GM21737 (cell line): ENCODE data around the gene CLIC1.

Experiments
- ATAC-seq: cut with Tn5 transposase; IDR thresholded peaks from one replicate; pipeline ENCODE4 v1.9.1; 2021; ENCODE audit warnings: mild to moderate bottlenecking, moderate library complexity; ENCODE audit not compliant: unreplicated experiment

The CLIC1 gene

DNA sequence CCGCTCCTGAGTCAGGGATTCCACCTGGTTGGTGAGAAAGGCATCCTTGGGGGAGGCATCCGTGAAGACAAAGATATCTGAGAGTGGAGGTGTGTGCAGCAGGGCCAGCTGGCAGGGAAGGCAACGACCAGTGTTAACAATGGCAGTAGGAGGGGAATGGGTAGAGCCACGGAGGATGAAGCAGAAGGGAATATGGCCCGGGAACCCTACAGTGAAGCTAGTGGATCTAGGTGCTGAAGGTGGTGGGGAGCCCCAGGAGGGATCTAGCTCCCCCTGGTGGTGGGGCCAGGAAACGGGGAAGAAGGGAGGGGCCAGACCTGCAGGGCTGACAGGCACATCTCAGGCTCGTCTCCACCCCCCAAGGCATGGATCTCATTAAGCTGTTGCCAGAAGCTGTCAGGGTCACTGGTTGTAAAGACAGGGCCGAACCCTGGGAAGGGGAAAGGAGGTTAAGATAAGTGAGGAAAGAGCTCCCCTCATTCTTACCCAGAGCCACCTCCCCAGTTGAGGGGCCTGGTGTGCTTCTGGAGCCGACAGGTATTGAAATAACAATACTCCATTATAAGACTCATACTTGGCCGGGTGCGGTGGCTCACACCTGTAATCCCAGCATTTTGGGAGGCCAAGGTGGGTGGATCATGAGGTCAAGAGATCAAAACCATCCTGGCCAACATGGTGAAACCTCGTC, 33.5 kb upstream of the CLIC1 start:
- ATAC-seq = no peak

DNA sequence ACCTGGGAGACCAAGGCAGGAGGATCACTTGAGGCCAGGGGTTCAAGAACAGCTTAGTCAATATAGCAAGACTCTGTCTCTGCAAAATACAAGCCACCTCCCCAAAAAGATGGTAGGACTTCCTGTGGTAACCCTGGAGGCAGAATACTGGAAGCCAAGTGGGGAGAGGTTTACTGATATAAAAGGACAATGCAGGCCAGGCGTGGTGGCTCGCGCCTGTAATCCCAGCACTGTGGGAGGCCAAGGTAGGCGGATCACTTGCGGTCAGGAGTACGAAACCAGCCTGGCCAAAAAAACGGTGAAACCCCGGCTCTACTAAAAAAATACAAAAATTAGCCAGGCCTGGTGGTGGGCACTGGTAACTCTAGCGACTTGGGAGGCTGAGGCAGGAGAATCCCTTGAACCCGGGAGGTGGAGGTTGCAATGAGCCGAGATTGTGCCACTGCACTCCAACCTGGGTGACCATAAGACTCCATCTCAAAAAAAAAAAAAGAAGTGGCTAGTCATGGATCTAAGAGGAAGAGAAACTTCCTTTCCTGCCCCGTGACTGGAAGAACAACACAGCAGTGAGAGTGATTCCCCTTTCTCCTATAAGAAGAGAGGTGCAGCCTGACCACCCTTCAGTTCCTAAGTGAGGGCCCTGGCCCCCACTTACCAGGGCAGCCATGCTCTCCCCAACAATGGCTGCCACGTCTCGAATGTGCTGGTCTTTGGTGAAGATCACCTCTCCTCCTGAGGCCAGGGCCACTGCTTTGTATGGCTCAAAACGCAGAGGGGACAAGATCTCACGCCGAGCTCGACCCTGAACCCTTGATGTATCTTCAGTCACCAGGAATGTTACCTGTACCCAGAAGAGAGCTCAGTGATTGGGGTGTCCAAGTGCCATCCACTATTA, 32.3 kb upstream of the CLIC1 start:
- no peak for ATAC-seq

DNA sequence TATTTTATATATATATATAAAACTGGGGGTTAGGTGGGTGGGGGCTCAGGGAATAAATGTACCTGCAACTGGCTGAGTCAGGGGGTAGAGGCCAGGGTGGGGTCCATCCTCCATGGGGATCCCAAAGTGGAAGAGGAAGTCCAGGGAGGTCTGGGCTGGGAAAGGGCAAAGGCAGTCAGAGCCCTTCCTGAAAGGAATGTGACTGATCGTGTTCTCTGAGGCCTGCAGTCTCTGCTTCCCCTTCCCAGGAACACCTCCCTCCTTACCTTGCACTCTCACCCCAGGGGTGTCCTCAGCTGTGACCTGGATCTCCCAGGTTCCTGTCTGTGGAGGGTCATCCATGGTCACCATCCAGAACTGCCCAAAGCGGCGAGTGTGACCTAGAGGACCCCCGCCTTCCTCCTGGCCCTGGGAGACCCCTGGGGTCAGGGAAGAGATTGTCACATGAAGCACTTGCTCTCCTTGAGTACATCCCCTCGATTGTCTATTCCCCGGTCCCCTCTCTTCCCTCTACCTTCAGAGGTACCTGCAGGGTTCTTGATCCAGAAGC, 30.8 kb upstream of the CLIC1 start:
- no peak for ATAC-seq

DNA sequence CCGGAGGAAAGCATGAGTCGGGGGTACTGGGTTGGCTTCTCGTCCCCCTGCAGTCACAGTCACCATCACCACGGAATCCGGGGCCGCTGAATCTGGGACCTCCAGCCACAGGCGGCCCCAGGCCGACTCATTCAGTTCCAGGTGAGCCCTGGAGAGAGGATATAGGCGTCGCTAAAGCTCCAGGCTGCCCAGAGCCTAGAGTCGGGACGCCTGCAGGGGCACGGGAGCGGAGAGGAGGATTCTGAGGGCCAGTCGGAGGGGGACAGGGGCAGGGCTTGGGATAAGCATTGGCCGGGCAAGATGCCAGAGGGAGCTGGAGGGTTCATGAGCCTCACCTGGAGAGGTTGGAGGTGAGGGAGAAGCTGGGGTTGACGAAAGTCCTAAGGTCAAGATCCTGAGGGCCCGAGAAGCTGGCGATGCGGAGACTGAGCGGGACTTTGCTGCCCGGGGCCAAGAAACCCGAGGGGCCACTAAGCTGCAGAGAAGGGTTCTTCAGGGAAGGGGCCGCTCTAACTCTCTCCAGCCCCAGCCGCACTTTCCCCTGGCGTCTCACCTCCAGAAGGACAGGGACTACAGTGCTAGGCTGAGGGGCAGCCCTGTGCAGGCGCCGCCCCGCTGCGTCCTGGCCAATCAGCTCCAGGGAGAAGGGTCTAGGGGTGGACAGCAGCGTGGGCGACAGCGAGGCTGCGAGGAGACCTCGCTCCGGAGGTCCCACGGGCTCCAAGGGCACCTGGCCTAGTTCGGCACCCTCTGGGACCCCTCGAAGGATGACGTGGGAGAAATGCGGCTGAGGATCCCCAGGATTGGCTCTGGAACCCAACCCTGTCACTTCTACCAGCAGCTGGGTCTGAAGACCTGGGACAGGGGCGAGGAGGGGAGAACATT, 29.8 kb upstream of the CLIC1 start:
- ATAC-seq = no peak

DNA sequence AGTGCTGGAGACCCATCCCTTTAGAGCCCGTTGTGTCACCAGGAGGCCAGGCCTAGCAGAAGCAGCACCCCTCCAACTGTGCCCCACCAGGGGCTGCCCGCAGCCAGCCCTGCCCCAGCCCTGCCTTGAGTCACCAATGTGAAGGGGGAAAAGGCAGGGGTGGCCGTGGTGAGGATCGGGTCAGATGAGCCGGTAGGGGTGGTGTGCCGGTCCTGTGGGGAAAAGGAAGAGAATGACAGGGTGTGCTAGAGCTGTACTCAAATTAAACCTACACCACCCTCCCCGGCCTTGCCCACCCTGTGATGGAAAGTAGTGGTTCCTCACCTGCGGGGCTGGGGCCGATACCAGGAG, 29.2 kb upstream of the CLIC1 start:
- no peak for ATAC-seq

DNA sequence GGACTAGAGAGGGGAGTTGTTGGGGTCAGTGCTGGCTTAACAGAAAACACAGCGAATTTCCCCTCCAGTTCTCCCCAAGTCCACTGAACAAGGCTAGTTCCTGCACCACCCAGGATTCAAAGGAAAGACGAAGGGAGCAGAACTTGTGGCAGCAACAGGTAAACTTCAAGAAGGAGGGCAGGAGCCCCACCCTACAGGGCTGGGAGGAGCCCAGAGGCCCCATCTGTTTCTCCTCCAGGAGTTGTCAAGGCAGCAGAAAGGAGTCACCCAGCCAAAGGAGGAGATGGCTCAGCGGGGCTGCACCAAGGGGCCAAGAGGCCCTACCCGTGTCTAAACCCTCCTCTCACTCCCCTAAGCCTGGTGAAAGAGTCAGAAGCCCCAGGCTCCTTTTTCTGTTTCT, 27.9 kb upstream of the CLIC1 start:
- no peak for ATAC-seq

DNA sequence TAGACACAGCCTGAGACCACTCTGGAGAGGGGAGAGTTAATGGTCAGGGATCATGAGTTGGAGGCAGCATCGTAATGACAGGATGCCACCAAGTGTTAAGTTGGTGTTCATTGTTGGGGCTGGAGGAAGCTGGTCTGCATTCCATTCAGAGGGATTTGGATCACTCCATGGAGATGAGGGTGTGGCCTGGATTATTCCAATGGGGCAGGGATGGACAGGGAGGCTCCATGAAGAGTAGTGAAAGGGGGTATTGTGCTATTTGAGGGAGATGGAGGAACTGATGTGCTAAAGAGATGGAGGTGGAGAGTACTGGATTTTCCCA, 27.2 kb upstream of the CLIC1 start:
- no peak for ATAC-seq

DNA sequence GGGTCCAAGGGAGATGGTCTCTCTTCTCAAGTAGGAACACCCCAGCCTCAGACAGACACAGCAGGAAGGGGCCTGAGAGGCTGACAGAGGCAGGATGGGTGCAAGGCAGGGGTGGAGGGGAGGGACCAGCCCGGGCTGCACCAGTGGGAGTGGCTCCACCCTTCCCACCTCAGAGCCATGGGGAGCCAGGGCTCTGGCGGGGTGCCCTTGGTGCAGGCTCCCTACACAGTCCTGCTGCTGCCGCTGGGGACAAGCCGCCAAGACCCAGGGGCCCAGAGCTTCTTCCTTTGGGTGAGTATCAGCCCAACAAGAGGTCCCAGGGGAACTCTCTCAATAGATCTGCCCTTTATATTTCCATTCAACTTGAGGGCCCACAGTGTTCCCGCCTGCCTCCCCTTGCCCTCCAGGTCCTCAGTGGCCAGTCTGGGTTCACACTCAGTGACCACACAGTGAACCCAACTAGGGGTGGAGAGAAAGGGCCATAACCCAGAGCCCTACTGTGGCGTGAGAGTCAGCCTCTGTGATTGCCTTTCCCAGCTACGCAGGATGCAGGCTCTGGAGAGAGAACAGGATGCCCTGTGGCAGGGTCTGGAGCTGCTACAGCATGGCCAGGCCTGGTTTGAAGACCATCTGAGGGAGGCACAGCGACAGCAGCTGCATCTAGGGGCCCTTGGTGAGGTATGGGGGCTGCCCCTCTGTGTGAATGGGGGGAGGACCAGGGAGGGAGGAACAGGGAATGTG, 26.7 kb upstream of the CLIC1 start:
- no peak for ATAC-seq

DNA sequence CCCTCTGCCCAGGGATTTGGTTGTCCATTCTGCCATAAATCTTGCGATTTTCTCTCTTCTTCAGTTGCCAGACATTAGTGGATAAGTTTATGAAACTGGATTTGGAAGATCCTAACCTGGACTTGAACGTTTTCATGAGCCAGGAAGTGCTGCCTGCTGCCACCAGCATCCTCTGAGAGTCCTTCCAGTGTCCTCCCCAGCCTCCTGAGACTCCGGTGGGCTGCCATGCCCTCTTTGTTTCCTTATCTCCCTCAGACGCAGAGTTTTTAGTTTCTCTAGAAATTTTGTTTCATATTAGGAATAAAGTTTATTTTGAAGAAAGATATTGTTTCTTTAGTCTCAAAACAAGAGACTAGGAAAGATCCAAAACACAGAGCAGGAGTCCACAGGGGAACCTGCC, 26.0 kb upstream of the CLIC1 start, which contains the start of gene SAPCD1:
Gene SAPCD1, plus strand, starts transcription at position 301 of the 400 bp plus-strand sequence. CDS start 399 bp downstream, outside the sequence.
- ATAC-seq = no peak

DNA sequence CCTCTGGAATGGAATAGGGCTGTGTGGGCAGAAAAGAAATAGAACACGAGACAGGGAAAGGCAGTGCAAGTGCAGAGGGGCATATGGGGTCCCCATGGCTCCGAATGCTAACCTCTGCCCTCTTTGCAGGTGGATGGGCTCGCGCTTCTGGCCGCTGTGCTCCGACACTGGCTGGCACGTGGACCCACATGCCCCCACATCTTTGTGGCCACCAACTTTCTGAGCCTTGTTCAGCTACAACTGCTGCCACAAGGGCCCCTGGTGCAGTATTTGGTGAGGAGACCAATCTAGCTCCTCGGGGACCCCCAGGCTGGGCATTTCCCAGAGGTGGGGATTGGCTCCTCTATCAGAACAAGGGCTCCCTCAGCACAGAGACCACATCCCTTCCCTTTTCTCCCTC, 25.0 kb upstream of the CLIC1 start:
- no peak for ATAC-seq

DNA sequence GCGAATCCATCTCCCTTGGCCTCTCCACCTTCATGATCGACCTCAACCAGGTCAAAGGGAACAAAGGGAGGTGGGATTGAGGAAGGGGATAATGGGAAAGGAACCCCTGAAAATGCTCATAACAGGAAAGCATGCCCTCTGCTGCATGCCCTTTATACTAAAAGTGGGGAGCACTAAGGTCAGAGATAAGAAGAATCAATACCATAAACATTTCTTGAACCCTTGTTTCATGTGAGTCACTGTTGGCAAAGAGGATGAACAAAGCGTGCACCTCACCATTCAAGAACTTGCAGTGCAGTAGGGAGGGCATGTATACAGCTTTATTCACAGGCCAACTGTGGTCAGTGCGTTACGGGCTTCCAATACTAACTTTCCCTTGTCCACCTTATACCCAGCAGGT, 24.5 kb upstream of the CLIC1 start:
- ATAC-seq = no peak

DNA sequence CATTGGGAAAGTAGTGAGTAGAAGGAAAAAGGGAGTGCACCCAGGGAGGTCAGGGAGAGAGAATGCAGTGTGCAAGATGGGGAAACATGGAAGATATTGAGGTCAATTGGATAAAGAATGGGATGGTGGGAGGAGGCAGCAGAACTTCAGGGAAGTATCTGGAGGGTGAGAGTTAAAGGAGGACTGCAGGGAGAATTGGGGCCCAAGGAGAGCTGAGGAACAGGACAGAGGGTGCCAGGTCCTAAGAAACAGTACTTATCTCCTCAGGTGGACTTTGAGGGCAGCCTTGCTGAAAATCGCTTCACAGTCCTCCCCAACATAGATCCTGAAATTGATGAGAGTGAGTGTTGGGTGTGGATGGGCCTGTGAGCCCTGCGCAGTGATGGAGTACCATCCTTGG, 22.0 kb upstream of the CLIC1 start:
- ATAC-seq = no peak

DNA sequence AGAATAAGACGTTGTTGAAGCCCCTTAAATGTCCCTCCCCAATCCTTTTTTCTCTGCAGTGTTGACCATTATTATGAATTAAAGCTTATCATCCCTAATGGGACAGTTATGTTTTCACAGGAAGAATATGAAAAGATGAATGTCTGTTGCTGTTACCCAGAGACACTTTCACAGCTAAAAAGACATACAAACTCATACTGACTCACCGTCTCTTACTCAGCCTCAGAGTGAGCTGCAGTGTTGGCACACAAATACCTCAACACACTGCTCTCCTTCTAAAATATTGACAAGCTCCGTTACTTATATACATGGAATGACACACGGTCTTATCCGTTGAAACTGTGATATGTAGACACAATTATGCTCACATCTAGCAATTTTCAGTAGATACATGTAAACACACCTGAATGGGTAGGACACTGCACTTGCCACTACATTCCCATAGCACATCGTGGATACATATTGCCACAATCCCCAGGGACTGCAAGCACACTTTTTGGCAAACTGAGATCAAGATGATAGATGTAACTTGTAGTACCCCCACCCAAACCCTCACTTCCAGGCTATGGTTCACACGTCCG, 16.5 kb upstream of the CLIC1 start:
- ATAC-seq = no peak

DNA sequence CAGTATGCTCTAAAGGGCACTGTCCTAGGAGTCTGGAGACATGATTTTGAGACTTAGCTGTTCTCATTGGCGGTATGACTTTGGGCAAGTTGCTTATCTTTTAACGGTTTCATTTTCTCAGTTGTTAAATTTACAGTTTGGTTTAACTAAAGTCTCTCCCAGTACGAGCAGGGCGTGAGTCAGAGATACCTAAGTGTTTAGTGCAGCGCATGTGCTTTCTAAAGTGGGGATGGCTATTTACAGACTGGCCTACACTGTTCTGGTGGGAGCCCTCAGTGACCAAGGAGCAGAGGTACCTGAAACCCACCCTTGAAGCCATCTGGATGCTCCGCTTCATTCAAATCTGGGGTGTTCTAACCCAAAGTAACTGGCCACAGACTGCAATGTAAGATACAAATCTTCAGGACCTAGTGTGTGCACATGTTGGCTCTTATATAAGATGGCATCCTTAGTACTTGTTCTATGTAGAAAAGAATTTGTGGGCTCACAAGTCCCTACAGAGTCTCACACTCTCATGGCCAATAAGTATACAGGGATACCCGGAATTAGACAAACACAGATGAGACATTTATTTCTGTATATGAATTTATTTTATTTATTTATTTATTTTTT, 14.2 kb upstream of the CLIC1 start:
- no peak for ATAC-seq

DNA sequence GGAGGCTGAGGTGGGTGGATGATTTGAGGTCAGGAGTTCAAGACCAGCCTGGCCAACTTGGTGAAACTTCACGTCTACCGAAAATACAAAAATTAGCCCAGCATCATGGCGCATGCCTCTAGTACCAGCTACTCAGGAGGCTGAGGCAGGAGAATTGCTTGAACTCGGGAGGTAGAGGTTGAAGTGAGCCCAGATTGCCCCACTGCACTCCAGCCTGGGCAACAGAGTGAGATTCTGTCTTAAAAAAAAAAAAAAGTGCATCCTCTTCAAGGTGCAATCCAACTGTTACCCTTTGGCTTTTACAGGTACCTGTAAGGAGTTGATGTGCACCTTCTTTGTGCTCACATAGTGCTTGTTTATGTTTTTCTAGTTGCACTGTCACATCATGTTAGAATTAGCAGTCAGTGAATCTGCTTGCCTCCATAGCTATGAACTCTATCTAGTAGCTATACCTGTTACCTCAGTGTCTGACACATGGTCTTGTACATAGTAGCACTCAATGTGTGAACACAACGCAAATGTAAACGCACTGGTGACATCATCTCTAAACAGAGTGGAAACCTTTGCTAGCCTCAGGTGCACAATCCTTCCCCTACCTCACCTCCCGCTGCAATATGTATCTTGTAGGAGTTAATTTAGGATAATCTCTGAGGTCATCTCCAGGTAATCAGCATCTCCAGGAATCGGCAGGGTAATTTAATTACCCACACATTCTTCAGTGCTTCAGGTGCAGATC, 13.1 kb upstream of the CLIC1 start:
- ATAC-seq = no peak

DNA sequence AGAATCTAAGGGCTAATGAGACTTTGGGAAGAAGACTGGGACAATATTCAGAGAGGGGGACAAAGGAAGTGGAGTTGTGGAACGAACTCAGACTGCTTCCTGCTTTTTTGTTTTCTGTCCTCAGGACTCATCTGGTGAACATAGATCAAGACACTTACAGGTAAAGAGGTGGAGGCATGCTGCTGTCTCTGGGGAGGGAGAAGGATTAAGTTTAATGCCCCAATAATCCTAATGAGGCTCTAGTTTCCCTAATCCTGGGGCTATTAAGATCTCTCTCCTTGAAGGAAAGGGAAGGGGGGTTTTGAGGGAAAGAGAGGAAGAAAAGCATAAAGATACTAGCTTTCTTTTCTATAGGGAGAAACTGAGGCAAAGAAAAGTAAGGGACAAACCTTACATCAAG, 8.1 kb upstream of the CLIC1 start:
- ATAC-seq = no peak

DNA sequence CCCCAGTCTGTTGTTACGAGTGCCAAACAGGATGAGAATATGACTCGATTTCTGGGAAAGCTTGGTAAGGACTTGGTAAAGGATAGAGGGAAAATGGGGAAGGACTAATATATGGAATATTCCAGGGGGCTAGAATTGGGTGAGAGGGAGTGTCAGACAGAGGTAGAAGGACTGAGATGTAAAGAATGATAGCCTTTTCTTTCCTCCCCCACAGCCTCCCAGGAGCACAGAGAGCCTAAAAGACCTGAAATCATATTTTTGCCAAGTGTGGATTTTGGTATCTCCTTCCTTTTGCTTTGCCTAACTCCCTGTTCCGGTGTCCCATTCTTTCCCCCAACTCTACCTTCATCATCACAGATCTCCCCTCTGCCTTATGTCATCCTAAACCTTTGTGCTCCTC, 6.6 kb upstream of the CLIC1 start:
- no peak for ATAC-seq

DNA sequence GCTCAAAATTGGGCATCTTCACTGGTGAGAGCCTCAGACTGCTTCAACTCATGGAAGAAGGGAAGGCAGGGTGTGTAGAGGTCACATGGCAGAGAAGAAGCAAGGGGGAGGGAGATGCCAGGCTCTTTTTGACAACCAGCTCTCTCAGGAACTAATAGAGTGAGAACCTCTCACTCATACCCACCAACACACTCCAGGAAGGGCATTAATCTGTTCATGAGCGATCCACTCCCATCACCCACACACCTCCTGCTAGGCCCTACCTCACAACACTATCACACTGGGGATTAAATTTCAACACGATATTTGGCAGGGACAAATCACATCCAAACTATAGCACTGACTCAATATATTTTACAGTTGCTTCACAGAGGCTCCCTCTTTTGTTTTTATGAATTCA, 5.5 kb upstream of the CLIC1 start:
- no peak for ATAC-seq
